ENCODE data around the gene JMY. TPM values are rescaled to one million over a fixed set of nuclear protein-coding genes. Genes with fewer than 3 reads are reported as not detected.

JMY gene
- total RNA-seq, 1 experiment from 2014 or later: 15.6 TPM

DNA sequence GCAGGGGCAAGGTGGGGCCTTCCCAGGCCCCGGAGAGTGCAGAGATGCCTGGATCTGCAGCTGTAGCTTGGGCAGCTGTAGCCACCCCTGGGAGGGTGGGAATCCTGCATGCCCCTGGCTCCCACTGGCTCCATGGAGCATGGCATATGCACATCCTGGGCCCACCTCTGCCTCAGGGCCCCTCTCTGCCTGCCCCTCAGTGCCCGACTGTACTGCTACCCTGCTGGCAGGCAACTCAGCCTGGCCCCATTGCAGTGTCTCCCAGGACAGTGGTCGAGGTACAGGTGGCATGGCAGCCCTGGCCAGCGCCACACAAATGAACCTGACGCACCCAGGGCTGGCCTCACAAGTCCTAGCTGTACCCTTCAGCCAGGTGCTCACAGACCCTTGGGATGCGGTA is 23.9 kb downstream of the JMY start:
- H2AFZ ChIP-seq (ENCODE audit: low read depth, low read length, poor library complexity, severe bottlenecking): no peak overlapping the region
- TF ChIP-seq POLR2AphosphoS5 (IDR thresholded peaks at IDR 0.05; ENCODE audit: low read depth, low read length): no peak
- TF ChIP-seq, protein P1, sequence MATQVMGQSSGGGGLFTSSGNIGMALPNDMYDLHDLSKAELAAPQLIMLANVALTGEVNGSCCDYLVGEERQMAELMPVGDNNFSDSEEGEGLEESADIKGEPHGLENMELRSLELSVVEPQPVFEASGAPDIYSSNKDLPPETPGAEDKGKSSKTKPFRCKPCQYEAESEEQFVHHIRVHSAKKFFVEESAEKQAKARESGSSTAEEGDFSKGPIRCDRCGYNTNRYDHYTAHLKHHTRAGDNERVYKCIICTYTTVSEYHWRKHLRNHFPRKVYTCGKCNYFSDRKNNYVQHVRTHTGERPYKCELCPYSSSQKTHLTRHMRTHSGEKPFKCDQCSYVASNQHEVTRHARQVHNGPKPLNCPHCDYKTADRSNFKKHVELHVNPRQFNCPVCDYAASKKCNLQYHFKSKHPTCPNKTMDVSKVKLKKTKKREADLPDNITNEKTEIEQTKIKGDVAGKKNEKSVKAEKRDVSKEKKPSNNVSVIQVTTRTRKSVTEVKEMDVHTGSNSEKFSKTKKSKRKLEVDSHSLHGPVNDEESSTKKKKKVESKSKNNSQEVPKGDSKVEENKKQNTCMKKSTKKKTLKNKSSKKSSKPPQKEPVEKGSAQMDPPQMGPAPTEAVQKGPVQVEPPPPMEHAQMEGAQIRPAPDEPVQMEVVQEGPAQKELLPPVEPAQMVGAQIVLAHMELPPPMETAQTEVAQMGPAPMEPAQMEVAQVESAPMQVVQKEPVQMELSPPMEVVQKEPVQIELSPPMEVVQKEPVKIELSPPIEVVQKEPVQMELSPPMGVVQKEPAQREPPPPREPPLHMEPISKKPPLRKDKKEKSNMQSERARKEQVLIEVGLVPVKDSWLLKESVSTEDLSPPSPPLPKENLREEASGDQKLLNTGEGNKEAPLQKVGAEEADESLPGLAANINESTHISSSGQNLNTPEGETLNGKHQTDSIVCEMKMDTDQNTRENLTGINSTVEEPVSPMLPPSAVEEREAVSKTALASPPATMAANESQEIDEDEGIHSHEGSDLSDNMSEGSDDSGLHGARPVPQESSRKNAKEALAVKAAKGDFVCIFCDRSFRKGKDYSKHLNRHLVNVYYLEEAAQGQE (IDR thresholded peaks at IDR 0.05; ENCODE audit: low read depth): no peak
- no peak for TF ChIP-seq SIN3A (IDR thresholded peaks at IDR 0.05; ENCODE audit: low read depth)
- no peak for TF ChIP-seq EZH2 (IDR thresholded peaks at IDR 0.05)
- TF ChIP-seq ZFX (IDR thresholded peaks at IDR 0.05): no peak
- TF ChIP-seq, protein P2, sequence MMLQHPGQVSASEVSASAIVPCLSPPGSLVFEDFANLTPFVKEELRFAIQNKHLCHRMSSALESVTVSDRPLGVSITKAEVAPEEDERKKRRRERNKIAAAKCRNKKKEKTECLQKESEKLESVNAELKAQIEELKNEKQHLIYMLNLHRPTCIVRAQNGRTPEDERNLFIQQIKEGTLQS (IDR thresholded peaks at IDR 0.05): no peak
- TF ChIP-seq YY1 (IDR thresholded peaks at IDR 0.05; ENCODE audit: extremely low read depth, insufficient replicate concordance, low read depth, low read length): no peak
- TF ChIP-seq TCF7L2 (IDR thresholded peaks at IDR 0.05; ENCODE audit: borderline replicate concordance, extremely low read depth, insufficient read depth, insufficient read length): no peak
- TF ChIP-seq, protein P3, sequence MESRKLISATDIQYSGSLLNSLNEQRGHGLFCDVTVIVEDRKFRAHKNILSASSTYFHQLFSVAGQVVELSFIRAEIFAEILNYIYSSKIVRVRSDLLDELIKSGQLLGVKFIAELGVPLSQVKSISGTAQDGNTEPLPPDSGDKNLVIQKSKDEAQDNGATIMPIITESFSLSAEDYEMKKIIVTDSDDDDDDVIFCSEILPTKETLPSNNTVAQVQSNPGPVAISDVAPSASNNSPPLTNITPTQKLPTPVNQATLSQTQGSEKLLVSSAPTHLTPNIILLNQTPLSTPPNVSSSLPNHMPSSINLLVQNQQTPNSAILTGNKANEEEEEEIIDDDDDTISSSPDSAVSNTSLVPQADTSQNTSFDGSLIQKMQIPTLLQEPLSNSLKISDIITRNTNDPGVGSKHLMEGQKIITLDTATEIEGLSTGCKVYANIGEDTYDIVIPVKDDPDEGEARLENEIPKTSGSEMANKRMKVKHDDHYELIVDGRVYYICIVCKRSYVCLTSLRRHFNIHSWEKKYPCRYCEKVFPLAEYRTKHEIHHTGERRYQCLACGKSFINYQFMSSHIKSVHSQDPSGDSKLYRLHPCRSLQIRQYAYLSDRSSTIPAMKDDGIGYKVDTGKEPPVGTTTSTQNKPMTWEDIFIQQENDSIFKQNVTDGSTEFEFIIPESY (IDR thresholded peaks at IDR 0.05; ENCODE audit: extremely low read depth, insufficient replicate concordance, low read length): no peak
- no peak for TF ChIP-seq SRF (IDR thresholded peaks at IDR 0.05; ENCODE audit: low read depth)
- TF ChIP-seq CBX3 (IDR thresholded peaks at IDR 0.05; ENCODE audit: low read depth): no peak
- TF ChIP-seq, protein P4, sequence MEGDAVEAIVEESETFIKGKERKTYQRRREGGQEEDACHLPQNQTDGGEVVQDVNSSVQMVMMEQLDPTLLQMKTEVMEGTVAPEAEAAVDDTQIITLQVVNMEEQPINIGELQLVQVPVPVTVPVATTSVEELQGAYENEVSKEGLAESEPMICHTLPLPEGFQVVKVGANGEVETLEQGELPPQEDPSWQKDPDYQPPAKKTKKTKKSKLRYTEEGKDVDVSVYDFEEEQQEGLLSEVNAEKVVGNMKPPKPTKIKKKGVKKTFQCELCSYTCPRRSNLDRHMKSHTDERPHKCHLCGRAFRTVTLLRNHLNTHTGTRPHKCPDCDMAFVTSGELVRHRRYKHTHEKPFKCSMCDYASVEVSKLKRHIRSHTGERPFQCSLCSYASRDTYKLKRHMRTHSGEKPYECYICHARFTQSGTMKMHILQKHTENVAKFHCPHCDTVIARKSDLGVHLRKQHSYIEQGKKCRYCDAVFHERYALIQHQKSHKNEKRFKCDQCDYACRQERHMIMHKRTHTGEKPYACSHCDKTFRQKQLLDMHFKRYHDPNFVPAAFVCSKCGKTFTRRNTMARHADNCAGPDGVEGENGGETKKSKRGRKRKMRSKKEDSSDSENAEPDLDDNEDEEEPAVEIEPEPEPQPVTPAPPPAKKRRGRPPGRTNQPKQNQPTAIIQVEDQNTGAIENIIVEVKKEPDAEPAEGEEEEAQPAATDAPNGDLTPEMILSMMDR (IDR thresholded peaks at IDR 0.05 in 2 of 3, conservative IDR thresholded peaks at IDR 0.05 in 1 of 3; ENCODE audit: borderline replicate concordance in 1 of 3, insufficient read depth in 1 of 3, low read depth in 2 of 3, low read length in 2 of 3): no peak
- no peak for TF ChIP-seq FOSL1 (IDR thresholded peaks at IDR 0.05; ENCODE audit: low read depth)
- no peak for TF ChIP-seq SP1 (IDR thresholded peaks at IDR 0.05; ENCODE audit: low read depth)
- TF ChIP-seq EZH2phosphoT487 (IDR thresholded peaks at IDR 0.05; ENCODE audit: borderline replicate concordance): no peak
- TF ChIP-seq RAD21 (IDR thresholded peaks at IDR 0.05; ENCODE audit: low read depth): no peak
- TF ChIP-seq ZNF274 (IDR thresholded peaks at IDR 0.05; ENCODE audit: low read depth, low read length): no peak
- TF ChIP-seq POLR2A (IDR thresholded peaks at IDR 0.05; ENCODE audit: borderline replicate concordance, extremely low read depth, insufficient read depth, insufficient read length): no peak
- no peak for TF ChIP-seq ELF1 (IDR thresholded peaks at IDR 0.05; ENCODE audit: borderline replicate concordance, low read depth)
- H3K36me3 ChIP-seq (ENCODE audit: control insufficient read depth in 1 of 2, insufficient read depth in 2 of 2, low read length in 2 of 2): no peaks in the 10 kb centered on the region
- RAD21 ChIA-PET (ENCODE audit: low non-redundant PET in 1 of 2, low total read pairs in 2 of 2, uncharacterized antibody in 2 of 2, unreplicated experiment in 2 of 2): no interaction called here
- peaks cover 3 to 9% of the 10 kb centered on the region in 2 experiments; a peak in 3 of 4 replicates for H3K4me1 ChIP-seq (ENCODE audit: control insufficient read depth in 1 of 2, insufficient read depth in 2 of 2, low read length in 2 of 2)
- ATAC-seq (no peak), DNase-seq (ENCODE audit: low read depth, low spot score) (no peak)
- H3K79me2 ChIP-seq (ENCODE audit: insufficient read depth, low read length): peaks cover 30% of the 10 kb centered on the region
- POLR2A ChIA-PET: no interaction called here
- H3K9me2 ChIP-seq (ENCODE audit: insufficient read depth): no peaks in the 10 kb centered on the region
- no peaks in the 10 kb centered on the region for H3K27me3 ChIP-seq (ENCODE audit: insufficient read depth, low read length)
- H3K4me2 ChIP-seq (ENCODE audit: low read length): no peak overlapping the region
- no peak overlapping the region for H3K27ac ChIP-seq (ENCODE audit: low read depth, low read length)
- intact Hi-C loops (cut with micrococcal nuclease): loop anchor here (10.0 kb wide), 1 partner anchor 65 kb away; no protein-coding TSS in a partner anchor
- no peak overlapping the region for H3K4me3 ChIP-seq (replicated peaks in 1 of 2; ENCODE audit: low read depth in 1 of 2, low read length in 2 of 2)
- H3K9me3 ChIP-seq (ENCODE audit: control insufficient read depth in 1 of 2, insufficient read depth in 1 of 2, low read depth in 1 of 2, low read length in 2 of 2): no peaks in the 10 kb centered on the region
- BruUV-seq (replicated peaks): no TSS peak
- CTCF ChIA-PET: no interaction called here
- no peak overlapping the region for H3K9ac ChIP-seq (ENCODE audit: low read length)
- H4K20me1 ChIP-seq (ENCODE audit: insufficient read depth): no peaks in the 10 kb centered on the region

Measured in HCT116 (cell line).